ENCODE data around the gene SYP.

- TF ChIP-seq ELF4 (IDR thresholded peaks at IDR 0.05): no peak
- no peak for TF ChIP-seq L3MBTL2 (conservative IDR thresholded peaks at IDR 0.05)
- no peak for TF ChIP-seq SUZ12 (IDR thresholded peaks at IDR 0.05)
- TF ChIP-seq FOXM1 (IDR thresholded peaks at IDR 0.05; ENCODE audit: borderline replicate concordance): no peak
- TF ChIP-seq LEF1 (IDR thresholded peaks at IDR 0.05; ENCODE audit: borderline replicate concordance): no peak
- no peak for TF ChIP-seq HDGF (IDR thresholded peaks at IDR 0.05; ENCODE audit: borderline replicate concordance)
- no peak for TF ChIP-seq SP1 (IDR thresholded peaks at IDR 0.05)
- no peak for TF ChIP-seq FOXA1 (IDR thresholded peaks at IDR 0.05)
- no peak for TF ChIP-seq BHLHE40 (IDR thresholded peaks at IDR 0.05; ENCODE audit: borderline replicate concordance)
- TF ChIP-seq ZNF384 (IDR thresholded peaks at IDR 0.05): no peak
- TF ChIP-seq FOXK2 (IDR thresholded peaks at IDR 0.05): no peak
- no peak for TF ChIP-seq TARDBP (IDR thresholded peaks at IDR 0.05)
- TF ChIP-seq ARNT (IDR thresholded peaks at IDR 0.05): no peak
Observed at GRCh38 chrX:49227726-49228125, 27.7 kb upstream of the SYP start.

Data from HEK293T (cell line).